GM18907 (cell line): Measurements from ENCODE around the gene SNAPIN.
"Not testable (repeated sequence)": the region's sequence is repeated elsewhere in the genome, so short reads cannot be mapped to it uniquely, and the experiment has no call there.

Source experiments
- ATAC-seq: cut with Tn5 transposase; IDR thresholded peaks from one replicate; pipeline ENCODE4 v1.9.1; 2021; ENCODE audit warnings: mild to moderate bottlenecking, moderate library complexity; ENCODE audit not compliant: unreplicated experiment

The SNAPIN gene

GRCh38 chr1:153626904-153627714, 31.4 kb upstream of the SNAPIN start, which contains the start of gene S100A13:
Gene S100A13, minus strand, starts transcription at chr1:153627505. Its CDS starts 1,033 bp downstream, at chr1:153626472.
- no peak for ATAC-seq

GRCh38 chr1:153627715-153628626, 30.5 kb upstream of the SNAPIN start, which contains the start of gene S100A1:
Gene S100A1, plus strand, starts transcription at chr1:153628434. Its CDS starts 2,088 bp downstream, at chr1:153630522.
- ATAC-seq, result no peak

DNA sequence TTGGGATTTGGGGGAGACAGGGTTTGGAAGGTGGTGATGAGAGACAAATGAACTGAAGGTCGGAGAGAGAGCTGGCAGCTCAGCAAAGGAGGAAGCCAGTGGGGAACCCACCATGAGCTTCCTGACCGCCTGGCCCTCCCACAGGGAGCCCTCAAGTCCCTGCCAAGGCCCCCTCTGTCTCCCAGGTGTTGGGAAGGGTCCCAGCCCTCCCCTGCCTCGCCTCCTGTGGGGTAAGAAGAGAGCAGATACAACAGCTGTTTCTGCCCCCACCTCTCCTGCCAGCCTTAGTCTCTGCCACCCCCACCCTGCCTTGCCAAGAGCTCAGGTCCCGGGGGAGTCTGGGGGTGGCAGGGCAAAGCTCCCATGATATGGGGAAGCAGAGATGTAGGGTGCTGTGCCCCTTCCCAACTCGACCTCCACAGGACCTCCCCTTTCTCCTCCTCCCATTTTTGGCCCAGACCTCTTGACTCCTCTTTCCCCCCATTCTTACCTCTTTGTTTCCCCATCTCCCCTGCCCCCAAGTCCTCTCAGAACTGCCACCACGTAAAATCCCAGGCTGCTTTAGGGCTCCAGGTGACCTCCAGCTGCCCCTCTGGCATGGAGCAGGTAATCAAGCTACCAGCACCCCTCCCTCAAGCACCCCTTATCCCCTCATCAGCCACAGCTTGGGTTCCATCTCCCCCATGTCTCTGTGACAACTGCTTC, 29.7 kb upstream of the SNAPIN start:
- no peak for ATAC-seq

- no peak for ATAC-seq
These were observed 29.2 kb upstream of the SNAPIN start for GRCh38 chr1:153629343-153629665.

- ATAC-seq, result no peak
These were observed 28.5 kb upstream of the SNAPIN start for GRCh38 chr1:153629971-153630370.

GRCh38 chr1:153630384-153630783, 28.1 kb upstream of the SNAPIN start:
- no peak for ATAC-seq

GRCh38 chr1:153631047-153632022, 27.2 kb upstream of the SNAPIN start:
- no peak for ATAC-seq

- peak; percentile 9 for ATAC-seq
These were observed 25.2 kb upstream of the SNAPIN start for GRCh38 chr1:153633161-153633753.

- ATAC-seq, result peak; percentile 91
These were observed 24.5 kb upstream of the SNAPIN start, which contains the start of gene CHTOP for GRCh38 chr1:153633754-153634665. Gene CHTOP, plus strand, starts transcription at chr1:153634066. Its CDS starts 2,523 bp downstream, at chr1:153636589.

DNA sequence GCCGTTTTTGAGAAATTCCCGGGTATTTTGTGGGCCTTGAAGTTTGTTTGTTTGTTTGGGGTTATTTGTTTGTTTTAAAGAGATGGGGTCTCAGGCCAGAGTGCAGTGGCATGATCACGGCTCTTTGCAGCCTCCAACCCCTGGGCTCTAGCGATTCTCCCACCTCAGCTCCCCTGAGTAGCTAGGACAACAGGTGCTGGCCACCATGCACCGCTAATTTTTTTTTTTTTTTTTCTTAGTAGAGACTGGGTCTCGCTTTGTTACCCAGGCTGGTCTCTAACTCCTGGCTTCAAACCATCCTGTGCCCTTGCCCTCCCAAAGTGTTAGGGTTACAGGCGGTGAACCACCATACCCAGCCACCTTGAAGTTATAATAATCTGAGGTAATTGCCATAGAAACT, 22.6 kb upstream of the SNAPIN start:
- no peak for ATAC-seq

DNA sequence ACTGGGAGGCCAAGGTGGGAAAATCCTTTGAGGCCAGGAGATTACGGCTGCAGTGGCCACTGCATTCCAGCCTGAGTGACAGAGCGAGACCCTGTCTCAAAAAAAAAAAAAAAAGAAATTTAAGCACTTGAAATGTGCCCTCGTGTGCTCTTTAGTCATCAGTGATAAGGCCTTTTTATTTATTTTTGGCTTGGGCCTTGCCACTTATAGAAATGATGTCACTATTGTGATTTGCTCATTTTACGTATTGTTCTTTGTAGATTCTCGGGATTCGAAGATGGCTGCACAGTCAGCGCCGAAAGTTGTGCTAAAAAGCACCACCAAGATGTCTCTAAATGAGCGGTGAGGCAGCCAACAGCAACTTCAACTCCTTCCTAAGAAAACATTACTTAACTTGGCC, 22.2 kb upstream of the SNAPIN start:
- no peak for ATAC-seq

- ATAC-seq, result no peak
These were observed 20.2 kb upstream of the SNAPIN start for GRCh38 chr1:153638261-153638660.

- ATAC-seq, result no peak
These were observed 19.2 kb upstream of the SNAPIN start for GRCh38 chr1:153639280-153639679.

DNA sequence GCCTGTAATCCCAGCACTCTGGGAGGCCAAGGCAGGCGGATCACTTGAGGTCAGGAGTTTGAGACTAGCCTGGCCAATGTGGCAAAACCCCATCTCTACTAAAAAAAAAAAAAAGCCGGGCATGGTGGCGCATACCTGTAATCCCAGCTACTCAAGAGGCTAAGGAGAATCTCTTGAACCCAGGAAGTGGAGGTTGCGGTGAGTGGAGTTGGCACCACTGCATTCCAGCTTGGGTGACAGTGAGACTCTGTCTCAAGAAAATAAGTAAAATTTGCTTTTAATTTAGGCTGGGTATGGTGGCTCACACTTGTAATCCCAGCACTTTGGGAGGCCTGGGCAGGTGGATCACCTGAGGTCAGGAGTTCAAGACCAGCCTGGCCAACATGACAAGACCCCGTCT, 18.3 kb upstream of the SNAPIN start:
- ATAC-seq, result not testable (repeated sequence)

- ATAC-seq, result no peak
These were observed 17.6 kb upstream of the SNAPIN start for GRCh38 chr1:153640861-153641260.

DNA sequence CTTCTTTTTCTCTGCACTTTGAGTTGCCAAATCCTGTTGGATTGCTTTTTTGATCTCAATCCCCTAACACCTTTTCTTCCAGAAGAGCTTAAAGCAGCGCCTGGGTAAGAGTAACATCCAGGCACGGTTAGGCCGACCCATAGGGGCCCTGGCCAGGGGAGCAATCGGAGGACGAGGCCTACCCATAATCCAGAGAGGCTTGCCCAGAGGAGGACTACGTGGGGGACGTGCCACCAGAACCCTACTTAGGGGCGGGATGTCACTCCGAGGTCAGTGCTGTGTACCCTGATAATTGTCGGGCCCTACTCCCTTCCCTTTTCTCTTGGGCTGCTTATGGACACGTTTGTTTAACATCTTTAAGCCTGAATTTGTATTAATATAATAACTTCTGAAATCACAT, 16.3 kb upstream of the SNAPIN start:
- ATAC-seq, result no peak

DNA sequence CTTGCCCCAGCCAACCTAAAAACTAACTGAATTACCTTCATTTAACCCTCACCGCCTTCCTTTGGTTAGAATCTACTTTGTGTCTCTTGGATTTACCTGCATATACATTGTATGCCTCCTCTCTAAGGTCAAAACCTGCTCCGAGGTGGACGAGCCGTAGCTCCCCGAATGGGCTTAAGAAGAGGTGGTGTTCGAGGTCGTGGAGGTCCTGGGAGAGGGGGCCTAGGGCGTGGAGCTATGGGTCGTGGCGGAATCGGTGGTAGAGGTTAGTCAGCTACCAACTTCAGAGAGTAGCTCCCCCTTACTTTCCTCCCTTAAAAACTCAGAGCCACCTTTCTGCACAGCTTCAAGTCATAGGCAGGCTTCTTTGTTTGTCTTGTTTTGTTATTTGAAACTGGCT, 15.4 kb upstream of the SNAPIN start:
- ATAC-seq, result no peak

GRCh38 chr1:153643816-153644215, 14.7 kb upstream of the SNAPIN start:
- ATAC-seq, result no peak
